ENCODE data around the gene ZNF883. TPM values are rescaled to one million over a fixed set of nuclear protein-coding genes. Genes with fewer than 3 reads are reported as not detected.
A peak's percentile ranks its signal among the peaks of the same experiment; 100 is the strongest.

ZNF883 gene
- total and polyA plus RNA-seq, 7 experiments from 2014 or later: 0.64 to 2.1 (median 1.1) TPM; not detected in 2

DNA sequence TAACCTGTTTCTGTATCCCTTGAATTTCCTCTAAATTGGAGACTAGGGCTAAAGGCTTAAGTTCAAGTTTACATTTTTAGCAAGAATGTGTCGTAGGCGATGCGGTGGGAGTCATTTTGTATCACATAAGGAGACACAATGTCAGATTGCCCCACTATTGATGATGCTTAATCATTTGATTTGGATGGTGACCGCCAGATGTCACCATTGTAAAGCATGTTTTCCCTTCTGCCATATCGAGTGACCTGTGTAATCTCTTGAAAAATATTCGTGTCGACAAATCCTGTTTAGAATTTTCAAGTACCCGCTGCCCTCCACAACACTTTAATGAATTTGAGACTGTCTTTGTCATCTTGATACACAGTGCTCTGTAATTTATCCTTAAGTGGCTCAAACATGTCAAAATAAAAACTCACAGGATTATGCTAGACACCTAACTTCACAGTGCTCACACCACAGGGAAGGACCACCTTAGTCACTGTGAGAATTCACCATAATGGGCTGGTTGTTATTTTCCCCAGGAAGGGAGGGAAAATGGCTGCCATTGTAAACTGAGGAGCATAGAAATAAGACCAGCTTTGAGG, 86.8 kb downstream of the ZNF883 start:
- ChIA-PET POLR2A (no interaction called here), CTCF (interaction anchor here (0.6 kb wide), 1 partner anchor 318 kb away, joined by 3 read pairs; no protein-coding TSS in a partner anchor)
- no peak for DNase-seq

DNA sequence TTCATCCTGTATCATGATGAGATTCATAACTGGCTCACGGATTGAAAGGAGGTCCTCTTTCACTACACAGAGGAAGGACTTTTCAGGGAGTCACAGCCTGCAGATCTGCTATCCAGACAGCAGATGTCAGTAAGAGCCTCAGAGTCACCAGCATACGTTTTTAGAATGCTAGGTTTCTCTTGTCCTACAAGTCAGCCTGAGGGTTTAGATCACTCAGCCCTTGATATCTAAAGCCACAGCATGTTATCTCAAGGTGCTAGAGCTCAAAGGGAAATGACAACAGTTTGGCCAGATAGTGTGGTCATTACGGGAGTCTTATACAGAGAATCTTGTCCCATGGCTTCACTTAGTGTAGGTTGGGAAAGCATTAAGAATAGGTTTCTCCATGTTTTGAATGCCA, 90.4 kb downstream of the ZNF883 start:
- ATAC-seq (peak; percentile 64), DNase-seq (no peak)
- no peaks in the 10 kb centered on the region for H3K9me3 Mint-ChIP-seq
- H3K4me3 Mint-ChIP-seq: no peak overlapping the region
- H3K4me1 Mint-ChIP-seq: peaks cover 0 to 6% (median 0%) of the 10 kb centered on the region in 7 donors
- no peaks in the 10 kb centered on the region for H3K36me3 ChIP-seq (ENCODE audit: control insufficient read depth in 2 of 3, insufficient read depth in 3 of 3, low read length in 3 of 3)
- no peaks in the 10 kb centered on the region for H3K36me3 Mint-ChIP-seq
- ChIA-PET POLR2A (no interaction called here), CTCF (no interaction called here)
- peaks cover 22 to 61% (median 38%) of the 10 kb centered on the region in 5 donors for H3K27me3 Mint-ChIP-seq
- H3K27me3 ChIP-seq (ENCODE audit: control insufficient read depth in 2 of 2, insufficient read depth in 2 of 2, low read length in 2 of 2): no peaks in the 10 kb centered on the region
- no peaks in the 10 kb centered on the region for H3K9me3 ChIP-seq (ENCODE audit: control insufficient read depth in 2 of 3, low read length in 3 of 3)
- no peak overlapping the region for H3K27ac ChIP-seq (ENCODE audit: low read depth, low read length)
- no peak overlapping the region for H3K4me3 ChIP-seq (ENCODE audit: low read length)
- H3K4me1 ChIP-seq (ENCODE audit: control insufficient read depth in 2 of 2, insufficient read depth in 2 of 2, low read length in 2 of 2): no peaks in the 10 kb centered on the region
- intact Hi-C loops (cut with micrococcal nuclease): no loop called here
- no peak overlapping the region for H3K27ac Mint-ChIP-seq

More for the DNA sequence above, 86.8 kb downstream of the ZNF883 start:
- no peak overlapping the region for H3K4me3 Mint-ChIP-seq
- H3K36me3 Mint-ChIP-seq: no peaks in the 10 kb centered on the region
- H3K27ac Mint-ChIP-seq: no peak overlapping the region
- Histone ChIP-seq H3K36me3 (ENCODE audit: control insufficient read depth in 2 of 3, insufficient read depth in 3 of 3, low read length in 3 of 3) (no peaks in the 10 kb centered on the region), H3K4me1 (ENCODE audit: control insufficient read depth in 2 of 2, insufficient read depth in 2 of 2, low read length in 2 of 2) (no peaks in the 10 kb centered on the region), H3K27ac (ENCODE audit: low read depth, low read length) (no peak overlapping the region), H3K27me3 (ENCODE audit: control insufficient read depth in 2 of 2, insufficient read depth in 2 of 2, low read length in 2 of 2) (no peaks in the 10 kb centered on the region), H3K9me3 (ENCODE audit: control insufficient read depth in 2 of 3, low read length in 3 of 3) (no peaks in the 10 kb centered on the region), H3K4me3 (ENCODE audit: low read length) (no peak overlapping the region)
- peaks cover 0 to 6% (median 0%) of the 10 kb centered on the region in 7 donors for H3K4me1 Mint-ChIP-seq
- no peak for ATAC-seq
- H3K9me3 Mint-ChIP-seq: no peaks in the 10 kb centered on the region
- peaks cover 26 to 46% (median 43%) of the 10 kb centered on the region in 5 donors for H3K27me3 Mint-ChIP-seq
- intact Hi-C loops (cut with micrococcal nuclease): no loop called here

DNA sequence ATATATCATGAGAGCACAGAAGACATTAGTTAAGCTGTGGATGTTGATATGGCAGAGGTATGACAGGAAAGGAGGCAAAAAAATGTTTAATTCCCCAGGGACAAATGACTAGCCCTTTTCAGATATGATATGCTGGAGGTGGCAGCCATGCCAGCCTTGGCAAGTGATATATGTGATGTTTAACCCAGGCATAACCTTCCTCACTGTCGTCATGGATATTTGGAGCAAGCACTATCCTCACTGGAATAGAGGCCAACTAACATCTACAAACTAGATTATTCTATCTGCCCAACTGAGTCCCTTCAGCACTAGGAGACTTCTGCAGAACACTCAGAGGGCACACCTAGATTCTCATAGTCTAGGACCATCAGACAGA, 94.0 kb downstream of the ZNF883 start:
- no peaks in the 10 kb centered on the region for H3K9me3 ChIP-seq (ENCODE audit: control insufficient read depth in 2 of 3, low read length in 3 of 3)
- no peaks in the 10 kb centered on the region for H3K27me3 ChIP-seq (ENCODE audit: control insufficient read depth in 2 of 2, insufficient read depth in 2 of 2, low read length in 2 of 2)
- Mint-ChIP-seq H3K27ac (no peak overlapping the region), H3K36me3 (no peaks in the 10 kb centered on the region), H3K4me3 (no peak overlapping the region), H3K4me1 (peaks cover 0 to 6% (median 0%) of the 10 kb centered on the region in 7 donors), H3K27me3 (peaks cover 20 to 43% (median 25%) of the 10 kb centered on the region in 5 donors), H3K9me3 (no peaks in the 10 kb centered on the region)
- DNase-seq: no peak
- H3K4me3 ChIP-seq (ENCODE audit: low read length): no peak overlapping the region
- no peaks in the 10 kb centered on the region for H3K36me3 ChIP-seq (ENCODE audit: control insufficient read depth in 2 of 3, insufficient read depth in 3 of 3, low read length in 3 of 3)
- ChIA-PET CTCF (interaction anchor here (0.6 kb wide), 1 partner anchor 1762 kb away, joined by 3 read pairs; no protein-coding TSS in a partner anchor), POLR2A (no interaction called here)
- no peak overlapping the region for H3K27ac ChIP-seq (ENCODE audit: low read depth, low read length)
- H3K4me1 ChIP-seq (ENCODE audit: control insufficient read depth in 2 of 2, insufficient read depth in 2 of 2, low read length in 2 of 2): no peaks in the 10 kb centered on the region
- intact Hi-C loops (cut with micrococcal nuclease): no loop called here
- ATAC-seq: no peak

DNA sequence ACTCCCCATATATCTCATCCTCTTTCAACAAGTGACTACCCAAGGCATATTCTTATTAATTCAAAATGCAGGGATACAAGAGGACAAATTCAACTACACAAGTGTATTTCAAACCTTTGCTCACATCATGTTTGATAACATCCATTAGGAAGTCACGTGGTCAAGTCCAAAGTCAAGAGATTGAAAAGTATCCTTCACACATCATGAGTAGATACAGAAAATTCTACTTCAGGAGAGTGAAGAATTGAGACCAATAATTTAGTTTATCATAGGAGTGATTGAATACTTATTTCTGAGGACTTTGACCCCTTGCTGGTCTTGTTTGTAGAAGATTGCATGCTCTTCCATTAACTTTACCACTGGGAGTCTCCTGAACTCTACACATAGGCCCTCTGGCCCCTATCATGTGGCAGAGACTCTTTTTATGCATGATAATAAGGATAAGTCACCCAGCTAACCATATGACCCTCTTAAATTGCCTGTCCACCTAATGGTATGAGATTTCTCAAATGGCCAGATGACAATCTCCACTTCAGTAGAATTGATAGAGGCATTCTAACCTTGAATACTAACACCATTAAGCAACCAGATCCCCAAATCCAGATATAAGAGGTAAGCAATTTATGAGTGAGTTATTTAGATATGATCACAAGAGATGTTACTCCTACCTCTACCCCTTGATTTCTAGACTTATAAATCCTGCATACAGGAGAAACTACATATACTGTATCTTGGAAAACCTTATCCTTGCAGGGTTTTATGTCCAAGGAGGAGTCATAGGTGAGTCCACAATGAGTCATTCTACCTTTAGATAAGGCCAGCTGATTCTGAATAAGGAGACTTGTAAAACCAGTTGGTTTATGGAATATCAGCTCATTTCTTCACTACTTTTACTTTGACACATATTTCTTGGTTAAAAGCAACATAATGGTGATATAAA, 94.7 kb downstream of the ZNF883 start:
- CTCF ChIA-PET: interaction anchor here (0.6 kb wide), 1 partner anchor 1763 kb away, joined by 3 read pairs; no protein-coding TSS in a partner anchor
- POLR2A ChIA-PET: no interaction called here
- Mint-ChIP-seq H3K27me3 (peaks cover 20 to 43% (median 24%) of the 10 kb centered on the region in 5 donors), H3K36me3 (no peaks in the 10 kb centered on the region), H3K4me3 (no peak overlapping the region), H3K9me3 (no peaks in the 10 kb centered on the region), H3K27ac (no peak overlapping the region), H3K4me1 (peaks cover 0 to 6% (median 0%) of the 10 kb centered on the region in 7 donors)
- DNase-seq (no peak), ATAC-seq (no peak)
- Histone ChIP-seq H3K27me3 (ENCODE audit: control insufficient read depth in 2 of 2, insufficient read depth in 2 of 2, low read length in 2 of 2) (no peaks in the 10 kb centered on the region), H3K27ac (ENCODE audit: low read depth, low read length) (no peak overlapping the region), H3K9me3 (ENCODE audit: control insufficient read depth in 2 of 3, low read length in 3 of 3) (no peaks in the 10 kb centered on the region), H3K4me3 (ENCODE audit: low read length) (no peak overlapping the region), H3K4me1 (ENCODE audit: control insufficient read depth in 2 of 2, insufficient read depth in 2 of 2, low read length in 2 of 2) (no peaks in the 10 kb centered on the region), H3K36me3 (ENCODE audit: control insufficient read depth in 2 of 3, insufficient read depth in 3 of 3, low read length in 3 of 3) (no peaks in the 10 kb centered on the region)
- intact Hi-C loops (cut with micrococcal nuclease): no loop called here

DNA sequence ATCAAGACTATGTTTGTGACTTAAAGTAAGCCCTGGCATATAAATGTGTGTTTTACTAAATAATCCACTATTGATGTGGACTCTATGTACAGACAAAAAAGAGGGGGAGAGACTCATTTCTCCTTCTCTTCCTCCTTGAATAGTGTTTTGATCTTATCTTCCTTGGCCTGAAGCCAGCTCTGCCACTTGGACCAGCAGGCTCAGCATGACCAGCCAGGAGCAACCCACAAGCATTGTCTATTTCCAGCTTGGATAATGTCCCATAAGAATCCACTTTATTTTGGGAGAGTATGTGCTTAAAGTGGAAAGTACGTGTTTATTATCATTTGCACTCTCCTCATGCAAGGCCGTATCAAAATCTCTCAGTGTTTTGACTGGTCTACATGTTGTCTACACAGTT, 97.5 kb downstream of the ZNF883 start:
- H3K9me3 Mint-ChIP-seq: no peaks in the 10 kb centered on the region
- intact Hi-C loops (cut with micrococcal nuclease): no loop called here
- H3K27me3 ChIP-seq (ENCODE audit: control insufficient read depth in 2 of 2, insufficient read depth in 2 of 2, low read length in 2 of 2): no peaks in the 10 kb centered on the region
- CTCF ChIA-PET: no interaction called here
- peaks cover 14 to 29% (median 19%) of the 10 kb centered on the region in 5 donors for H3K27me3 Mint-ChIP-seq
- no peaks in the 10 kb centered on the region for H3K36me3 ChIP-seq (ENCODE audit: control insufficient read depth in 2 of 3, insufficient read depth in 3 of 3, low read length in 3 of 3)
- H3K27ac Mint-ChIP-seq: no peak overlapping the region
- no peak overlapping the region for H3K27ac ChIP-seq (ENCODE audit: low read depth, low read length)
- POLR2A ChIA-PET: no interaction called here
- H3K4me1 ChIP-seq (ENCODE audit: control insufficient read depth in 2 of 2, insufficient read depth in 2 of 2, low read length in 2 of 2): no peaks in the 10 kb centered on the region
- H3K4me1 Mint-ChIP-seq: peaks cover 0 to under 1% (median 0%) of the 10 kb centered on the region in 7 donors
- H3K9me3 ChIP-seq (ENCODE audit: control insufficient read depth in 2 of 3, low read length in 3 of 3): no peaks in the 10 kb centered on the region
- ATAC-seq (no peak), DNase-seq (no peak)
- no peak overlapping the region for H3K4me3 ChIP-seq (ENCODE audit: low read length)
- no peak overlapping the region for H3K4me3 Mint-ChIP-seq
- no peaks in the 10 kb centered on the region for H3K36me3 Mint-ChIP-seq

DNA sequence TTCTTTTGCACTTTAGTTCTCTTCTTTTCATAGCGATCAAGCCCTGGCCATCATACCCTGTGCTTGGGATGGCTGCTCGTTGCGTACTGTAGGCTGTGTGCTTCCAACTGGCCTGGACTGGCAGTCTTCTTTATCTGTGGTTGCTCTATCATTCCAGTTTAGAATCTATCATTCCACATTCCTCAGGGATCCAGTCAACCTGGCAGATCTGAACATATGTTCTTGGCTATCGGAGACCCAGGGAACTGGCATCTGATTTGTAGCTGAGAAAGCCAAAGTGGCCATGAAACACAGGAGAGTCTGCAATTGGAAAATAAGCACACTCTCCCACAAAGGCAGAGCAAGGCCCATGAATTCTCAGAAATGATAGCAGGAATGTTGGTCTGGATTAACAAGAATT, 98.7 kb downstream of the ZNF883 start:
- POLR2A ChIA-PET: no interaction called here
- Histone ChIP-seq H3K27ac (ENCODE audit: low read depth, low read length) (no peak overlapping the region), H3K36me3 (ENCODE audit: control insufficient read depth in 2 of 3, insufficient read depth in 3 of 3, low read length in 3 of 3) (no peaks in the 10 kb centered on the region), H3K9me3 (ENCODE audit: control insufficient read depth in 2 of 3, low read length in 3 of 3) (no peaks in the 10 kb centered on the region), H3K27me3 (ENCODE audit: control insufficient read depth in 2 of 2, insufficient read depth in 2 of 2, low read length in 2 of 2) (no peaks in the 10 kb centered on the region), H3K4me1 (ENCODE audit: control insufficient read depth in 2 of 2, insufficient read depth in 2 of 2, low read length in 2 of 2) (no peaks in the 10 kb centered on the region), H3K4me3 (ENCODE audit: low read length) (no peak overlapping the region)
- Mint-ChIP-seq H3K27ac (no peak overlapping the region), H3K4me3 (no peak overlapping the region), H3K4me1 (no peaks in the 10 kb centered on the region), H3K27me3 (peaks cover 5 to 30% (median 18%) of the 10 kb centered on the region in 5 donors), H3K36me3 (no peaks in the 10 kb centered on the region), H3K9me3 (no peaks in the 10 kb centered on the region)
- ATAC-seq (no peak), DNase-seq (no peak)
- CTCF ChIA-PET: no interaction called here
- intact Hi-C loops (cut with micrococcal nuclease): no loop called here
